Measurements from ENCODE around the gene UBAC2.

GRCh38 chr13:99305158-99305557 is 104.5 kb downstream of the UBAC2 start:
- no peak for TF ChIP-seq EZH2 (IDR thresholded peaks at IDR 0.05; ENCODE audit: low read depth)
- TF ChIP-seq, protein P1, sequence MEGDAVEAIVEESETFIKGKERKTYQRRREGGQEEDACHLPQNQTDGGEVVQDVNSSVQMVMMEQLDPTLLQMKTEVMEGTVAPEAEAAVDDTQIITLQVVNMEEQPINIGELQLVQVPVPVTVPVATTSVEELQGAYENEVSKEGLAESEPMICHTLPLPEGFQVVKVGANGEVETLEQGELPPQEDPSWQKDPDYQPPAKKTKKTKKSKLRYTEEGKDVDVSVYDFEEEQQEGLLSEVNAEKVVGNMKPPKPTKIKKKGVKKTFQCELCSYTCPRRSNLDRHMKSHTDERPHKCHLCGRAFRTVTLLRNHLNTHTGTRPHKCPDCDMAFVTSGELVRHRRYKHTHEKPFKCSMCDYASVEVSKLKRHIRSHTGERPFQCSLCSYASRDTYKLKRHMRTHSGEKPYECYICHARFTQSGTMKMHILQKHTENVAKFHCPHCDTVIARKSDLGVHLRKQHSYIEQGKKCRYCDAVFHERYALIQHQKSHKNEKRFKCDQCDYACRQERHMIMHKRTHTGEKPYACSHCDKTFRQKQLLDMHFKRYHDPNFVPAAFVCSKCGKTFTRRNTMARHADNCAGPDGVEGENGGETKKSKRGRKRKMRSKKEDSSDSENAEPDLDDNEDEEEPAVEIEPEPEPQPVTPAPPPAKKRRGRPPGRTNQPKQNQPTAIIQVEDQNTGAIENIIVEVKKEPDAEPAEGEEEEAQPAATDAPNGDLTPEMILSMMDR (conservative IDR thresholded peaks at IDR 0.05), result no peak

Measured in PC-9 (cell line).